Transverse colon (tissue), 3 donors: ENCODE data around the gene DBX1.

Source experiments
- EP300 ChIP-seq: sonication (generic); formaldehyde crosslinking; IDR thresholded peaks from one replicate; pipeline ENCODE4 v1.6.1; 2017; ENCODE audit warnings: antibody characterized with exemption, low read depth
- TF ChIP-seq, protein P1 (sequence below), 5 experiments: fragments of 200-600 bp in 3 of 5; fragments of 450-650 bp in 2 of 5; sonication (generic) in 3 of 5; IDR thresholded peaks; 1 replicate in 2 of 5; 2 replicates in 3 of 5; pipeline ENCODE4 v1.5.1; 2016 to 2017; ENCODE audit warnings: antibody characterized with exemption in 5 of 5, inconsistent platforms in 3 of 5, mild to moderate bottlenecking in 2 of 5, moderate library complexity in 1 of 5

DNA sequence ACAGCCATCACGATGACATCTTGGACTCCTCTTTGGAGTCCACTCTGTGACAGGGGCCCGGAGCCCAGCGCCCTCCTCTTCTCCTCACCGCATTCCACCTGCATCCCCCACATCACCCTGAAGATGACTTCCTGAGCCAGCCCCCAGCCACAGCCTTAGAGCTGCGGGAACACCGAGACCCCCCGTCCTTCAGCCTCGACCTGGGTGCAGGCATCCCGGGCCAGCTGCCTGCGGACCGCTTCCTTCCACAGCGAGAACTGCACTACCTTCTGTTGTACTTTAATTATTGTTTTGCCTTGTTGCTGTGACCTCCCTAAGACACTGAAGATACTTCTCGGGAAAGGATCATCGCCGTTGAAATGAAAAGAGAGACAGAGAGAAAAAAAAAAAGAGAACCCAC is 42.1 kb downstream of the DBX1 start:
- TF ChIP-seq, protein P1, sequence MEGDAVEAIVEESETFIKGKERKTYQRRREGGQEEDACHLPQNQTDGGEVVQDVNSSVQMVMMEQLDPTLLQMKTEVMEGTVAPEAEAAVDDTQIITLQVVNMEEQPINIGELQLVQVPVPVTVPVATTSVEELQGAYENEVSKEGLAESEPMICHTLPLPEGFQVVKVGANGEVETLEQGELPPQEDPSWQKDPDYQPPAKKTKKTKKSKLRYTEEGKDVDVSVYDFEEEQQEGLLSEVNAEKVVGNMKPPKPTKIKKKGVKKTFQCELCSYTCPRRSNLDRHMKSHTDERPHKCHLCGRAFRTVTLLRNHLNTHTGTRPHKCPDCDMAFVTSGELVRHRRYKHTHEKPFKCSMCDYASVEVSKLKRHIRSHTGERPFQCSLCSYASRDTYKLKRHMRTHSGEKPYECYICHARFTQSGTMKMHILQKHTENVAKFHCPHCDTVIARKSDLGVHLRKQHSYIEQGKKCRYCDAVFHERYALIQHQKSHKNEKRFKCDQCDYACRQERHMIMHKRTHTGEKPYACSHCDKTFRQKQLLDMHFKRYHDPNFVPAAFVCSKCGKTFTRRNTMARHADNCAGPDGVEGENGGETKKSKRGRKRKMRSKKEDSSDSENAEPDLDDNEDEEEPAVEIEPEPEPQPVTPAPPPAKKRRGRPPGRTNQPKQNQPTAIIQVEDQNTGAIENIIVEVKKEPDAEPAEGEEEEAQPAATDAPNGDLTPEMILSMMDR (IDR thresholded peaks at IDR 0.05), result no peak
- no peak for TF ChIP-seq EP300
